MCF 10A (cell line): ENCODE data around the gene C1S. TPM values are rescaled to one million over a fixed set of nuclear protein-coding genes. Genes with fewer than 3 reads are reported as not detected.

Experiments
- BruUV-seq: library from RNA; stranded (reverse); fragments of 400-500 nt; replicated peaks from 2 replicates; lab custom pipeline; 2021; lab: Mats Ljungman, UMichigan
- CTCF ChIA-PET: fragments of 300-600 bp; sonication (Branson Sonifier 250); formaldehyde crosslinking; extraction: SDS; loops from one replicate; lab custom pipeline; 2021; ENCODE audit warnings: antibody characterized with exemption, inconsistent platforms; lab: Yijun Ruan, JAX
- POLR2A ChIA-PET: fragments of 300-600, 350-650 bp; sonication (Branson Sonifier 250); formaldehyde crosslinking; extraction: SDS; loops from one replicate; lab custom pipeline; 2020; ENCODE audit warnings: antibody characterized with exemption, inconsistent platforms; lab: Yijun Ruan, JAX
- DNase-seq: peaks from one replicate; pipeline ENCODE4 v3.0.0-alpha.2; 2018; ENCODE audit not compliant: unreplicated experiment
- H3K27ac Mint-ChIP-seq: one replicate; pipeline ENCODE4 v1.8.0; 2022; ENCODE audit warnings: mild to moderate bottlenecking, low read depth, mixed read lengths; ENCODE audit not compliant: unreplicated experiment
- H3K27me3 Mint-ChIP-seq: one replicate; pipeline ENCODE4 v1.8.0; 2022; ENCODE audit warnings: mixed read lengths; ENCODE audit not compliant: insufficient read depth, unreplicated experiment
- H3K36me3 Mint-ChIP-seq: one replicate; pipeline ENCODE4 v1.8.0; 2022; ENCODE audit warnings: mild to moderate bottlenecking, moderate library complexity, mixed read lengths; ENCODE audit not compliant: insufficient read depth, unreplicated experiment
- H3K4me1 Mint-ChIP-seq: one replicate; pipeline ENCODE4 v1.8.0; 2022; ENCODE audit warnings: mixed read lengths; ENCODE audit not compliant: insufficient read depth, unreplicated experiment
- H3K4me3 Mint-ChIP-seq: one replicate; pipeline ENCODE4 v1.8.0; 2022; ENCODE audit warnings: mild to moderate bottlenecking, moderate library complexity, mixed read lengths; ENCODE audit not compliant: unreplicated experiment
- H3K9me3 Mint-ChIP-seq: one replicate; pipeline ENCODE4 v1.8.0; 2022; ENCODE audit warnings: mixed read lengths; ENCODE audit not compliant: unreplicated experiment
- intact Hi-C: fragments of 100-400 bp; cut with micrococcal nuclease; formaldehyde crosslinking; loops from 2 replicates; pipeline ENCODE4 v1.14.1; 2022
- total RNA-seq: library from RNA; stranded (reverse); gene quantifications from 2 replicates; pipeline ENCODE4 v1.2.3, GENCODE V29; 2022
- TF ChIP-seq, protein P1 (sequence below): fragments of 200-600 bp; IDR thresholded peaks from one replicate; pipeline ENCODE4 v1.8.0; 2022; ENCODE audit warnings: antibody characterized with exemption, mild to moderate bottlenecking; ENCODE audit not compliant: unreplicated experiment

C1S gene
- total RNA-seq, 1 experiment from 2014 or later = 6.0 TPM

DNA sequence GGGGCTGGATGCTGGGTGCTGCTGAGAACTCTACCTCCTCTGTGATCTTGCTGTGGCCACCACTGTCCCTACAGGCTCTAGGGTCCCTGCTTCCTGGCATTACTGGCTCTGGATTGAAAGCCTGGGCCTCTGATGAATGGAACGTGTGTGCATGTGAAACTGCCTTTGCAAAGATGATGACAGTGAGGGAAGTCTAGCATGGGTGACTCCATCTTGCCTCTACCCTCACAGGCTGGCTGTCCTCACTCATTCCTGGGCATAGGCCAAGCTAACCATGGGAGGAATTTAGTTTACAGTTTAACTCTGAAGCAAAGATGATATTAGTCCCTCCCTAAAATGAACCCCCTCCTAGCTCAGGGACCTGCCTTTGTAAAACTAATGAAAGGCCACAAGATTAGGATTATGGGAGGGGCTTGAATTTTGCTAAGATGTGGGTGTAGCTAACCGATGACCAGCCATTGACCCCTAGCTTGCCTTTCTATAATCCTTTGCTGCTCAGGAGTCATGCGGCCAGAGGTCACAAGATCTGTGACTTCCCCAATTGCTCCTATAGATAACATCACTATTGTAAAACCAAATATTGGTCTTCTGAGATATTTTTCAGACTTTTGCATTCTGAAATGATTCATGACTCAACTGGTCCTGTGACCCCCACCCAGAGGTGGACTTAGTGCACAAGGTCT lies 2.2 kb upstream of the C1S start:
- ChIA-PET CTCF (interaction anchor here (0.6 to 7.6 kb wide), 13 partner anchors 8 to 186 kb away, joined by 3 to 123 read pairs (median 4); partner anchors contain the start of genes C1R, C1RL and SPSB2), POLR2A (interaction anchor here (1.5 to 5.7 kb wide), 6 partner anchors 9 to 96 kb away, joined by 3 to 96 read pairs (median 5); partner anchors contain the start of genes C1R and LPCAT3)
- Mint-ChIP-seq H3K9me3 (no peaks in the 10 kb centered on the region), H3K4me3 (no peak overlapping the region), H3K27ac (peak overlapping the region; percentile 37), H3K36me3 (peaks cover 7% of the 10 kb centered on the region), H3K27me3 (peaks cover 22% of the 10 kb centered on the region), H3K4me1 (peaks cover 20% of the 10 kb centered on the region)
- BruUV-seq = no TSS peak
- intact Hi-C loops = no loop called here
- TF ChIP-seq, protein P1, sequence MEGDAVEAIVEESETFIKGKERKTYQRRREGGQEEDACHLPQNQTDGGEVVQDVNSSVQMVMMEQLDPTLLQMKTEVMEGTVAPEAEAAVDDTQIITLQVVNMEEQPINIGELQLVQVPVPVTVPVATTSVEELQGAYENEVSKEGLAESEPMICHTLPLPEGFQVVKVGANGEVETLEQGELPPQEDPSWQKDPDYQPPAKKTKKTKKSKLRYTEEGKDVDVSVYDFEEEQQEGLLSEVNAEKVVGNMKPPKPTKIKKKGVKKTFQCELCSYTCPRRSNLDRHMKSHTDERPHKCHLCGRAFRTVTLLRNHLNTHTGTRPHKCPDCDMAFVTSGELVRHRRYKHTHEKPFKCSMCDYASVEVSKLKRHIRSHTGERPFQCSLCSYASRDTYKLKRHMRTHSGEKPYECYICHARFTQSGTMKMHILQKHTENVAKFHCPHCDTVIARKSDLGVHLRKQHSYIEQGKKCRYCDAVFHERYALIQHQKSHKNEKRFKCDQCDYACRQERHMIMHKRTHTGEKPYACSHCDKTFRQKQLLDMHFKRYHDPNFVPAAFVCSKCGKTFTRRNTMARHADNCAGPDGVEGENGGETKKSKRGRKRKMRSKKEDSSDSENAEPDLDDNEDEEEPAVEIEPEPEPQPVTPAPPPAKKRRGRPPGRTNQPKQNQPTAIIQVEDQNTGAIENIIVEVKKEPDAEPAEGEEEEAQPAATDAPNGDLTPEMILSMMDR = no peak
- DNase-seq = no peak

DNA sequence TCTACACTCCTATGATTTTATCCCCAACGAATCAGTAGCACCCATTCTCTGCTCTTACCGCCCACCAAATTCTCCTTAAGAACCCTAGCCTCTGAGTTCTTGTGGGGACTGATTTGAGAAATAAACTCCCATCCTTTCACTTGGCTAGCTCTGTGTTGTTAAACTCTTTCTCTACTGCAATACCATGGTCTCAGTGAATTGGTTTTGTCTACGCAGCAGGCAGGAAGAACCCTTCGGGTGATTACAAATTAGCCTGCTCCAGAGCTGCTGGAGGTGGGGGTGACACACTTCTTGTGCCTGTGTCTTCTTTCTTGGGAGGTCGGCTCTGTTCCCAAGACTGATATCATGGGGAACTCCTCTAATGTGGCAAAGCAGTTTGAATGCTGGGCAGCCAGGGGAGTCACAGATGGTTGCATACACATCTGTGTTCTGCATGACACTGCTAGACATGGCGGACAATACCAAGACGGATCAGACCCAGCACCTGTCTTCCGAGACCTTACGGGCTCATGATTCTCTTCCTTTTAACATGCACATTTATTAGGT lies 1.6 kb upstream of the C1S start:
- Mint-ChIP-seq H3K9me3 (no peaks in the 10 kb centered on the region), H3K36me3 (peaks cover 7% of the 10 kb centered on the region), H3K4me1 (peaks cover 20% of the 10 kb centered on the region), H3K27me3 (peaks cover 15% of the 10 kb centered on the region), H3K4me3 (no peak overlapping the region), H3K27ac (peak overlapping the region; percentile 37)
- no TSS peak for BruUV-seq
- POLR2A ChIA-PET = interaction anchor here (0.8 to 5.7 kb wide), 7 partner anchors 21 to 186 kb away, joined by 3 to 96 read pairs (median 12); partner anchors contain the start of genes C1R, LPCAT3 and SPSB2
- TF ChIP-seq, protein P1 = no peak
- intact Hi-C loops = no loop called here
- CTCF ChIA-PET = interaction anchor here (0.6 to 7.6 kb wide), 17 partner anchors 9 to 186 kb away, joined by 3 to 123 read pairs (median 4); partner anchors contain the start of genes C1R, C1RL, PEX5 and SPSB2
- no peak for DNase-seq

DNA sequence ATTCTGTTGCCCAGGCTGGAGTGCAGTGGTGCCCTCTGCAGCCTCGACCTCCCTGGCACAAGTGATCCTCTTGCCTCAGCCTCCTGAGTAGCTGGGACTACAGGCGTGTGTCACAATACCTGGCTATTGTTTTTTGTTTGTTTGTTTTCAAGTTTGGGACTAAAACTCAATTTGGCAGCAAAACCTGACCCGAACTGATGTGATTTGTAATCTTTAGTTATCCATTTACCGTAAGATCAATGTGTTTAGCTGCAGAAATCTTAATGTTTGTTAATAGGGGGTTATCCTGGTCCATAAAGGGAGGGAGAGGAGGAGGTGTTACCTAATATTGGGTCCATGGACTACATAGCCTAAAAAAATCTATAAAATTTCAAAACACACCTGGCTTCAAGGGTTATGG lies 738 bp upstream of the C1S start:
- Mint-ChIP-seq H3K36me3 (peaks cover 7% of the 10 kb centered on the region), H3K4me3 (peak overlapping the region; percentile 63), H3K27me3 (peaks cover 7% of the 10 kb centered on the region), H3K4me1 (peaks cover 20% of the 10 kb centered on the region), H3K9me3 (no peaks in the 10 kb centered on the region), H3K27ac (peak overlapping the region; percentile 87)
- POLR2A ChIA-PET = interaction anchor here (0.6 to 5.7 kb wide), 15 partner anchors 17 to 825 kb away, joined by 3 to 96 read pairs (median 6); partner anchors contain the start of genes C12orf57, C1R, C1RL and LPCAT3
- no TSS peak for BruUV-seq
- TF ChIP-seq, protein P1 = no peak
- no peak for DNase-seq
- CTCF ChIA-PET = interaction anchor here (0.5 to 7.6 kb wide), 16 partner anchors 10 to 187 kb away, joined by 3 to 123 read pairs (median 4); partner anchors contain the start of genes C1R, C1RL, PEX5 and SPSB2
- intact Hi-C loops = loop anchor here (1.0 kb wide), 6 partner anchors 20 to 160 kb away; partner anchors contain the start of genes C1R and C1RL

DNA sequence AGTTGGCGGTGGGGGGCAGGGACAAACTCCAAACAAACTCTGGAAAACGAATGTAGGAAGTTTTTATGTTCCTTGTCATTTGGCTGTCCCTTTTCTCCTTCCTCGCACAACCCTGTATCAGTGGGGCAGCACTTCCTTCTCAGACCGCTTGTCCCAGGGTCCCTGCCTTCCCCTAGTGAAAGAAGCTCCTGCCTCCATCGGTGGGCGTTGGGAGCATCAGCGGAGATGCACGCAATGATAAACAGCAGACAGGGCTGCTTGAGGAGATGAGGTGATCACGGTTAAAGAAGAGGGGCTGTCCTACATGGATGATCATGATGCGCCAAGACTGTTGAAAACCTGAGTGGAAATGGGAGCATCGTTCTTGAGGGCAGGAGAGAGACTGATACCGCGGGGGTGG lies 620 bp downstream of the C1S start:
- no peak for DNase-seq
- Mint-ChIP-seq H3K4me1 (peaks cover 20% of the 10 kb centered on the region), H3K27ac (no peak overlapping the region), H3K9me3 (no peaks in the 10 kb centered on the region), H3K36me3 (peaks cover 7% of the 10 kb centered on the region), H3K4me3 (peak overlapping the region; percentile 63), H3K27me3 (no peaks in the 10 kb centered on the region)
- intact Hi-C loops = no loop called here
- BruUV-seq = no TSS peak
- CTCF ChIA-PET = interaction anchor here (0.6 to 7.6 kb wide), 27 partner anchors 9 to 680 kb away, joined by 3 to 123 read pairs (median 4); partner anchors contain the start of genes C1R, C1RL and MLF2
- POLR2A ChIA-PET = interaction anchor here (0.6 to 5.7 kb wide), 17 partner anchors 8 to 117 kb away, joined by 3 to 96 read pairs (median 4); partner anchors contain the start of genes C12orf57, C1R, C1RL and LPCAT3
- TF ChIP-seq, protein P1 = no peak
